Neuronal stem cell (in vitro differentiated cells): Measurements from ENCODE around the gene STAT6.
"Not testable (repeated sequence)": the region's sequence is repeated elsewhere in the genome, so short reads cannot be mapped to it uniquely, and the experiment has no call there.

Experiments used
- DNase-seq: peaks from one replicate; pipeline ENCODE4 v3.0.0-alpha.2; 2013; ENCODE audit warnings: low spot score
- H2AFZ ChIP-seq: one replicate; pipeline ENCODE4 v1.6.1; 2013; ENCODE audit warnings: mild to moderate bottlenecking, low read length, inconsistent platforms
- H2AK5ac ChIP-seq: 2 replicates; pipeline ENCODE4 v1.6.1; 2013; ENCODE audit warnings: low read depth, mild to moderate bottlenecking, inconsistent platforms, low read length, moderate library complexity, mixed read lengths
- H2BK120ac ChIP-seq: 2 replicates; pipeline ENCODE4 v1.6.1; 2013; ENCODE audit warnings: low read depth, mild to moderate bottlenecking, inconsistent platforms, low read length, moderate library complexity, mixed read lengths
- H2BK12ac ChIP-seq: one replicate; pipeline ENCODE4 v1.6.1; 2013; ENCODE audit warnings: low read length, inconsistent platforms
- H2BK15ac ChIP-seq: 2 replicates; pipeline ENCODE4 v1.6.1; 2013; ENCODE audit warnings: mild to moderate bottlenecking, low read length, inconsistent platforms, mixed read lengths
- H2BK5ac ChIP-seq: one replicate; pipeline ENCODE4 v1.6.1; 2013; ENCODE audit warnings: inconsistent platforms, mild to moderate bottlenecking, low read length, moderate library complexity
- H3K14ac ChIP-seq: one replicate; pipeline ENCODE4 v1.6.1; 2013; ENCODE audit warnings: low read length, inconsistent platforms
- H3K18ac ChIP-seq: 2 replicates; pipeline ENCODE4 v1.6.1; 2013; ENCODE audit warnings: low read length, inconsistent platforms
- H3K23ac ChIP-seq: 2 replicates; pipeline ENCODE4 v1.6.1; 2013; ENCODE audit warnings: low read depth, mild to moderate bottlenecking, mixed read lengths, low read length, inconsistent platforms; ENCODE audit not compliant: poor library complexity
- H3K27ac ChIP-seq: replicated peaks from 3 replicates; pipeline ENCODE4 v1.5.1; 2013; ENCODE audit warnings: low read length, inconsistent platforms
- H3K27me3 ChIP-seq, 3 experiments: 2 replicates each; pipeline ENCODE4 v1.6.1; 2013; ENCODE audit warnings: low read length in 3 of 3, mild to moderate bottlenecking in 2 of 3, inconsistent platforms in 1 of 3, low read depth in 1 of 3, mixed read lengths in 1 of 3, moderate library complexity in 1 of 3; ENCODE audit not compliant: control insufficient read depth in 3 of 3, insufficient read depth in 3 of 3
- H3K36me3 ChIP-seq, 2 donors: replicated peaks in 1 of 2; 2 replicates each; pipeline ENCODE4 v1.6.1; 2013; ENCODE audit warnings: low read length in 2 of 2; ENCODE audit not compliant: control insufficient read depth in 2 of 2, insufficient read depth in 2 of 2
- H3K4ac ChIP-seq: 2 replicates; pipeline ENCODE4 v1.6.1; 2013; ENCODE audit warnings: inconsistent platforms, mild to moderate bottlenecking, low read length, moderate library complexity
- H3K4me1 ChIP-seq, 2 donors: 1 replicate in 1 of 2; 2 replicates in 1 of 2; pipeline ENCODE4 v1.6.1; 2013; ENCODE audit warnings: low read length in 2 of 2, low read depth in 1 of 2; ENCODE audit not compliant: control insufficient read depth in 2 of 2, insufficient read depth in 1 of 2
- H3K4me2 ChIP-seq: one replicate; pipeline ENCODE4 v1.6.1; 2013; ENCODE audit warnings: mild to moderate bottlenecking, low read length, inconsistent platforms; ENCODE audit not compliant: insufficient read depth, poor library complexity, severe bottlenecking
- H3K4me3 ChIP-seq, 2 donors: 2 replicates each; pipeline ENCODE4 v1.5.1; 2013; ENCODE audit warnings: low read length in 2 of 2, mild to moderate bottlenecking in 2 of 2, inconsistent platforms in 1 of 2, moderate library complexity in 1 of 2
- H3K79me1 ChIP-seq: one replicate; pipeline ENCODE4 v1.6.1; 2013; ENCODE audit warnings: low read depth, mild to moderate bottlenecking, inconsistent platforms, low read length, moderate library complexity
- H3K9ac ChIP-seq: one replicate; pipeline ENCODE4 v1.6.1; 2013; ENCODE audit warnings: mild to moderate bottlenecking, low read depth, low read length, inconsistent platforms; ENCODE audit not compliant: poor library complexity
- H3K9me3 ChIP-seq, 2 donors: replicated peaks in 1 of 2; 2 replicates each; pipeline versions ENCODE3 to v1.6.1; 2013; ENCODE audit warnings: low read length in 2 of 2, mild to moderate bottlenecking in 2 of 2, inconsistent platforms in 1 of 2, low read depth in 1 of 2, mixed read lengths in 1 of 2, moderate library complexity in 1 of 2; ENCODE audit not compliant: control insufficient read depth in 2 of 2, insufficient read depth in 1 of 2
- H4K8ac ChIP-seq: one replicate; pipeline ENCODE4 v1.6.1; 2013; ENCODE audit warnings: low read depth, mild to moderate bottlenecking, inconsistent platforms, low read length, moderate library complexity
- H4K91ac ChIP-seq: one replicate; pipeline ENCODE4 v1.6.1; 2013; ENCODE audit warnings: low read length, low read depth, mild to moderate bottlenecking, inconsistent platforms; ENCODE audit not compliant: poor library complexity
- WGBS, 2 donors: extraction: QIAGEN DNeasy Blood & Tissue Kit; methylation state at CpG; one replicate each; pipeline ENCODE4 v1.1.7; 2013; ENCODE audit warnings: missing lambda C conversion rate in 2 of 2, mixed read lengths in 1 of 2; ENCODE audit not compliant: insufficient read length in 2 of 2, insufficient replicate concordance in 1 of 2; ENCODE audit errors: extremely low coverage in 2 of 2; 5-methylcytosine and 5-hydroxymethylcytosine counted together

The STAT6 gene

GRCh38 chr12:57053146-57053545 lies 58.0 kb downstream of the STAT6 start:
- not testable (repeated sequence) for H3K23ac ChIP-seq, H3K79me1 ChIP-seq, H3K4ac ChIP-seq, H4K8ac ChIP-seq, H3K27ac ChIP-seq, H2BK12ac ChIP-seq, H2BK120ac ChIP-seq, H3K9ac ChIP-seq, H2BK5ac ChIP-seq, H3K14ac ChIP-seq, H3K4me2 ChIP-seq, H2AK5ac ChIP-seq, H2AFZ ChIP-seq, H3K4me3 ChIP-seq, H3K4me1 ChIP-seq, DNase-seq, H4K91ac ChIP-seq, H3K27me3 ChIP-seq, H3K18ac ChIP-seq, H3K9me3 ChIP-seq, H2BK15ac ChIP-seq
- H3K36me3 ChIP-seq: peaks cover 9 to 36% of the 10 kb centered on the region in 2 donors
- no CpG with 5 or more reads among the region's 4 CpGs for WGBS, 2 donors

- no peak overlapping the region for H4K91ac ChIP-seq
- DNase-seq: no peak
- no peak overlapping the region for H2AK5ac ChIP-seq
- no peak overlapping the region for H3K9ac ChIP-seq
- no peak overlapping the region for H3K18ac ChIP-seq
- peaks cover 0 to 17% (median 0%) of the 10 kb centered on the region in 3 experiments for H3K27me3 ChIP-seq
- no peaks in the 10 kb centered on the region for H3K79me1 ChIP-seq
- H3K14ac ChIP-seq: no peak overlapping the region
- H3K23ac ChIP-seq: no peak overlapping the region
- no CpG with 5 or more reads among the region's 1 CpG for WGBS, 2 donors
- H3K4me1 ChIP-seq: peaks cover 0 to 2% of the 10 kb centered on the region in 2 donors
- H2AFZ ChIP-seq: no peak overlapping the region
- H3K36me3 ChIP-seq: peaks cover 0 to 15% of the 10 kb centered on the region in 2 donors
- peaks cover 0 to 3% of the 10 kb centered on the region in 2 donors for H3K9me3 ChIP-seq
- H3K4me2 ChIP-seq: no peak overlapping the region
- H2BK15ac ChIP-seq: no peak overlapping the region
- no peak overlapping the region for H4K8ac ChIP-seq
- no peak overlapping the region for H3K4ac ChIP-seq
- H3K27ac ChIP-seq: no peak overlapping the region
- no peak overlapping the region for H2BK120ac ChIP-seq
- H2BK12ac ChIP-seq: no peak overlapping the region
- no peak overlapping the region for H2BK5ac ChIP-seq
- no peak overlapping the region for H3K4me3 ChIP-seq
Observed at GRCh38 chr12:57051011-57051410, 60.2 kb downstream of the STAT6 start.

GRCh38 chr12:57049890-57050289 lies 61.3 kb downstream of the STAT6 start, which contains the start of gene MYO1A:
TSS of gene MYO1A (minus strand) at chr12:57050129. CDS start at chr12:57048323, 1,806 bp downstream.
- H3K4me3 ChIP-seq: no peak within 1 kb of the TSS

GRCh38 chr12:57049119-57049446 lies 62.1 kb downstream of the STAT6 start:
- Histone ChIP-seq H3K14ac (no peak overlapping the region), H3K23ac (no peak overlapping the region), H3K4me1 (peaks cover 0 to 2% of the 10 kb centered on the region in 2 donors), H3K36me3 (peaks cover 0 to 2% of the 10 kb centered on the region in 2 donors), H3K4ac (no peak overlapping the region), H2BK12ac (no peak overlapping the region), H3K79me1 (no peaks in the 10 kb centered on the region), H3K4me3 (no peak overlapping the region), H2AFZ (no peak overlapping the region), H2BK120ac (no peak overlapping the region), H4K8ac (no peak overlapping the region), H3K9me3 (peaks cover 0 to 2% of the 10 kb centered on the region in 2 donors), H2BK15ac (no peak overlapping the region), H4K91ac (no peak overlapping the region), H3K4me2 (no peak overlapping the region), H3K27me3 (peaks cover 0 to 27% (median 0%) of the 10 kb centered on the region in 3 experiments), H3K9ac (no peak overlapping the region), H3K27ac (no peak overlapping the region), H3K18ac (no peak overlapping the region), H2BK5ac (no peak overlapping the region), H2AK5ac (no peak overlapping the region)
- DNase-seq: no peak
- no CpG with 5 or more reads among the region's 4 CpGs for WGBS, 2 donors

More at GRCh38 chr12:57049890-57050289, 61.3 kb downstream of the STAT6 start, which contains the start of gene MYO1A:
- no peak within 1 kb of the TSS for H4K8ac ChIP-seq
- no peaks in the 10 kb centered on the region for H3K79me1 ChIP-seq
- H2AK5ac ChIP-seq: no peak within 1 kb of the TSS
- no peak within 1 kb of the TSS for H3K14ac ChIP-seq
- H2BK12ac ChIP-seq: no peak within 1 kb of the TSS
- peaks cover 0 to 26% (median 0%) of the 10 kb centered on the region in 3 experiments for H3K27me3 ChIP-seq
- H3K9me3 ChIP-seq: peaks cover 0 to 3% of the 10 kb centered on the region in 2 donors
- H3K4ac ChIP-seq: no peak within 1 kb of the TSS
- H2AFZ ChIP-seq: no peak within 1 kb of the TSS
- no peak within 1 kb of the TSS for H2BK15ac ChIP-seq
- no peak within 1 kb of the TSS for H2BK120ac ChIP-seq
- no peak within 1 kb of the TSS for H3K23ac ChIP-seq
- H3K18ac ChIP-seq: no peak within 1 kb of the TSS
- H3K36me3 ChIP-seq: peaks cover 0 to 5% of the 10 kb centered on the region in 2 donors
- no peak within 1 kb of the TSS for H4K91ac ChIP-seq
- peaks cover 0 to 2% of the 10 kb centered on the region in 2 donors for H3K4me1 ChIP-seq
- WGBS, 2 donors: no CpG with 5 or more reads among the region's 2 CpGs
- no peak within 1 kb of the TSS for H3K27ac ChIP-seq
- DNase-seq: peak; percentile 17
- H3K9ac ChIP-seq: no peak within 1 kb of the TSS
- no peak within 1 kb of the TSS for H3K4me2 ChIP-seq
- no peak within 1 kb of the TSS for H2BK5ac ChIP-seq
